A673 (cell line): ENCODE results near the gene TTR.

Source experiments
- CTCF ChIP-seq: fragments of 300-800, 200-600 bp; sonication (generic); conservative IDR thresholded peaks from 2 replicates; pipeline ENCODE4 v1.5.1; 2017; ENCODE audit warnings: low read depth, mild to moderate bottlenecking, antibody characterized with exemption, low read length, moderate library complexity, mixed read lengths
- EZH2 ChIP-seq: fragments of 200-600 bp; sonication (generic); IDR thresholded peaks from 2 replicates; pipeline ENCODE4 v1.6.1; 2017; ENCODE audit warnings: borderline replicate concordance, low read depth, mild to moderate bottlenecking, mixed read lengths, antibody characterized with exemption, low read length; ENCODE audit not compliant: poor library complexity, severe bottlenecking

DNA sequence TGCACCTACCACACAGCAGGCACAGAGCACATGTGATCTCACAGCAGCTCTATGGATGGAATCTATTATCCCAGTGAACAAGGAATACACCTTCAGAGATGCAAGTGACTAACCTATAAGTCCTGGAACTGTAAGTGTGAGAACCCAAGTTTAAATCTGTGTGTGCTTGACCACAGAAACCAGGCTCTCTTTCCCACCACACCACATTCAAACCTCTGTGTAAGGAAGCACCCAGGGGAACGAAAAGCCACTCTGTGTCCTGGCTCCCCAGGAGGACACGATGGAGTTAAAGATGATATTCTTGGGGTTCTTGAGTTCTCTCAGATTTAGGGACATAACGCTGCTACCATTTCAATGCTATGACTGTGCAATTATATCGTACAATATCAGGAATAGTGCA is 38.9 kb downstream of the TTR start:
- TF ChIP-seq CTCF (no peak), EZH2 (no peak)
